ENCODE measurements around the gene SMC5. TPM values are rescaled to one million over a fixed set of nuclear protein-coding genes. Genes with fewer than 3 reads are reported as not detected.

The SMC5 gene
- total RNA-seq, 2 donors from 2014 or later = 30.0 to 42.5 TPM

DNA sequence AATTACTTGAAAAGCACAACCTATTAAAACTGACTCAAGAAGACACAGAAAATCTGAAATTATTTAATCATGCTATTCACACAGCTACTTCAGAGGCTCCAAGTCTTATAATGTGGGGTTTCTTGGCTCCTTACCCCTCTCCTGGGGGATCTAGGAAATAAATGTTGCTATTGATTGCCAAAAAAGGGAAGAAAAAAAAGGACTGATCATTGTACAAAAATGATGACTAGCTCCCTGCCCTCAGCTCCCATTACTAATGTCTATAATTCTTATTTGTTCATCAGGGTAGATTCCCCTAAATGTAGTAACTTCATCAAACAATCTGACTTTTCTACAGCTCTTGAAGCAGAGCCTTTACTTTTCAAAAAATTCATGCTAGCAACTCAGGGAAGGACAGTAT, 3.3 kb upstream of the SMC5 start:
- Histone ChIP-seq H3K4me3 (ENCODE audit: low read length) (no peak overlapping the region), H3K9me3 (ENCODE audit: control insufficient read depth, low read length) (no peaks in the 10 kb centered on the region), H3K27ac (ENCODE audit: low read depth, low read length) (no peak overlapping the region), H3K4me1 (ENCODE audit: control insufficient read depth, insufficient read depth, low read length) (peaks cover 10% of the 10 kb centered on the region), H3K27me3 (ENCODE audit: control insufficient read depth, insufficient read depth, low read length, poor library complexity, severe bottlenecking) (no peaks in the 10 kb centered on the region), H3K36me3 (ENCODE audit: control insufficient read depth, insufficient read depth, low read length) (peaks cover 3% of the 10 kb centered on the region), H3K9ac (ENCODE audit: extremely low read depth, low read length, poor library complexity, severe bottlenecking) (no peak overlapping the region)
- Mint-ChIP-seq H3K27ac (peak overlapping the region; percentile 20), H3K4me1 (peaks cover 31% of the 10 kb centered on the region), H3K36me3 (ENCODE audit: low read depth) (no peaks in the 10 kb centered on the region), H3K4me3 (no peak overlapping the region), H3K27me3 (ENCODE audit: insufficient read depth) (no peaks in the 10 kb centered on the region), H3K9me3 (no peaks in the 10 kb centered on the region)
- TF ChIP-seq CTCF (conservative IDR thresholded peaks at IDR 0.05) = no peak
- DNase-seq = no peak

DNA sequence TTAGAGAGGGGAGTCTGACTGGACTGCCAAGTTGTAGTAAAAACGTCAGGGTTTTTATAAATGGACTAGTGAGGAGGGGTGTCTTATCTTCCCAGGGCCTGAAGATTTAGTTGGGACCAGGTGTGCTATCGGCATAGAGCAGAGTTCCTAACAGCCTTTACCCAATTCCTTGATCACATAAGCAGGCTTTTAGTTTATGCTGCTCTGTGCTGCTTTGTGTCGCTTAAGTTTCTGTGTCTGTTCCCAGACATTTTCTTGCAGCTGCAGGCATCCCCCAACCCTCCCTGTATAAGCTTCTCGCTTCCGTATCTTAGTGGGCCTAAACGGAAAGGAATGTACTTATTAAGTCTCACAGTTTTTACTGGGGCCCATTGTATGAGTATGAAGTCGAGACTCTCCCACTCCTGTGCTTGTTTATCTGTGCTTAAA, 2.6 kb upstream of the SMC5 start:
- no peaks in the 10 kb centered on the region for H3K9me3 Mint-ChIP-seq
- Histone ChIP-seq H3K36me3 (ENCODE audit: control insufficient read depth, insufficient read depth, low read length) (peaks cover 10% of the 10 kb centered on the region), H3K4me3 (ENCODE audit: low read length) (peak overlapping the region; percentile 31), H3K27ac (ENCODE audit: low read depth, low read length) (no peak overlapping the region), H3K9me3 (ENCODE audit: control insufficient read depth, low read length) (no peaks in the 10 kb centered on the region), H3K9ac (ENCODE audit: extremely low read depth, low read length, poor library complexity, severe bottlenecking) (no peak overlapping the region), H3K4me1 (ENCODE audit: control insufficient read depth, insufficient read depth, low read length) (peaks cover 10% of the 10 kb centered on the region), H3K27me3 (ENCODE audit: control insufficient read depth, insufficient read depth, low read length, poor library complexity, severe bottlenecking) (no peaks in the 10 kb centered on the region)
- peak overlapping the region; percentile 9 for H3K4me3 Mint-ChIP-seq
- TF ChIP-seq CTCF (conservative IDR thresholded peaks at IDR 0.05) = no peak
- H3K27ac Mint-ChIP-seq = peak overlapping the region; percentile 43
- no peaks in the 10 kb centered on the region for H3K27me3 Mint-ChIP-seq (ENCODE audit: insufficient read depth)
- peaks cover 1% of the 10 kb centered on the region for H3K36me3 Mint-ChIP-seq (ENCODE audit: low read depth)
- no peak for DNase-seq
- H3K4me1 Mint-ChIP-seq = peaks cover 38% of the 10 kb centered on the region
- WGBS, 2 experiments (ENCODE audit: insufficient coverage in 1 of 2, insufficient read length in 1 of 2) = 77 to 80% methylated on average over 6 to 7 of the region's 7 CpGs

DNA sequence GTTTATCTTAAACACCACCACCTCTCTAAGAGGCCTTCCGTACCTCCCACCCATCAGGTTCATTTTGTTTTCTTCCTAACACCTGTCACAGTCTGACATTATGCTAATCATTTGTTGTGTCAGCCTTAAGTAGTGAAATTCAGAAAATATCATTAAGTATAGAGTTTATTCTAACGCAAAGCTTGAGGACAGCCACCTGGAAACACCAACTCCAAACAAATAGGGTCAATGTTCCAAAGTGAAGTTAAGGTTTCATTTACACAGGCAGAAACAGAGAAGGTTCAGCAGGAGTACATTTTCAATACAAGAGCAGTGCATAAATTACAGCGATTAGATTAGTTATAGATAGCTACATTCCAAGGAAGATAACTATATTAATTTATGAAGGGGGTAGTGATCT, 1.3 kb upstream of the SMC5 start:
- Histone ChIP-seq H3K9me3 (ENCODE audit: control insufficient read depth, low read length) (no peaks in the 10 kb centered on the region), H3K36me3 (ENCODE audit: control insufficient read depth, insufficient read depth, low read length) (peaks cover 23% of the 10 kb centered on the region), H3K4me1 (ENCODE audit: control insufficient read depth, insufficient read depth, low read length) (peaks cover 10% of the 10 kb centered on the region), H3K27ac (ENCODE audit: low read depth, low read length) (peak overlapping the region; percentile 39), H3K27me3 (ENCODE audit: control insufficient read depth, insufficient read depth, low read length, poor library complexity, severe bottlenecking) (no peaks in the 10 kb centered on the region), H3K9ac (ENCODE audit: extremely low read depth, low read length, poor library complexity, severe bottlenecking) (peak overlapping the region; percentile 84), H3K4me3 (ENCODE audit: low read length) (peak overlapping the region; percentile 87)
- H3K4me1 Mint-ChIP-seq = peaks cover 51% of the 10 kb centered on the region
- DNase-seq = no peak
- H3K27me3 Mint-ChIP-seq (ENCODE audit: insufficient read depth) = no peaks in the 10 kb centered on the region
- WGBS, 2 experiments (ENCODE audit: insufficient coverage in 1 of 2, insufficient read length in 1 of 2) = 80 to 82% methylated on average over 1 to 3 of the region's 3 CpGs
- no peaks in the 10 kb centered on the region for H3K9me3 Mint-ChIP-seq
- TF ChIP-seq CTCF (conservative IDR thresholded peaks at IDR 0.05) = no peak
- H3K36me3 Mint-ChIP-seq (ENCODE audit: low read depth) = peaks cover 15% of the 10 kb centered on the region
- peak overlapping the region; percentile 83 for H3K4me3 Mint-ChIP-seq
- H3K27ac Mint-ChIP-seq = peak overlapping the region; percentile 95

Data from endodermal cell (in vitro differentiated cells).